ENCODE results near the gene LTBP1. TPM values are rescaled to one million over a fixed set of nuclear protein-coding genes. Genes with fewer than 3 reads are reported as not detected.

The LTBP1 gene
- total and polyA plus RNA-seq, 10 of the 15 experiments (the other 5 are each of a cell fraction or from before 2014, with no cell fraction given), result 0.01 to 0.28 (median 0.12) TPM; not detected in 2

DNA sequence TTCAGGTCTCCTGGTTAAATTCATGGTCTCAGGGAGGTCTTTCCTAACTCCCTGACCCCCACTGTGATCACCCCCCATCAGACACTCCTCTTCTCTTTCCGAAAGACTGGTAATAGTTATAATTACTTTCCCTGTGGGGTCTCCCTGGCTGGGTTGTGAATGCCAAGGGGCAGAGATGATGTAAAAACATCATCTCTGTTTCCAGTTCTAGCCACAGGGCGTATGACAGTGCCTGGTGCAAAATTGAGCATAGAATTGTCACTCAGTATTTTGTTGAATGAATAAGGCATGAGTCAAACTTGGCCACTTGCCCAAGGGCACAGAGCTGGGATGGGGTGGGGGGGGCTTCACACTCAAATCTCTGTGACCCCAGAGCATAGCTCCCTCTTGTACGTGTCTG, 65.2 kb downstream of the LTBP1 start:
- ChIA-PET POLR2A (no interaction called here), SMC1A (ENCODE audit: uncharacterized antibody, unreplicated experiment) (no interaction called here), CTCF (no interaction called here), RAD21 (ENCODE audit: unreplicated experiment) (no interaction called here)
- FAIRE-seq (no peak), ATAC-seq (no peak), DNase-seq (ENCODE audit: low read depth, low spot score) (no peak)
- Histone ChIP-seq H2AFZ (ENCODE audit: control insufficient read depth, low read depth, low read length) (no peak overlapping the region), H3K36me3 (ENCODE audit: control insufficient read depth in 2 of 2, insufficient read depth in 2 of 2, low read length in 1 of 2) (no peaks in the 10 kb centered on the region), H3K4me1 (ENCODE audit: control insufficient read depth, insufficient read depth, low read length) (no peaks in the 10 kb centered on the region), H3K9me3 (replicated peaks; ENCODE audit: control insufficient read depth, insufficient read depth, low read length) (no peaks in the 10 kb centered on the region), H3K27ac (ENCODE audit: control insufficient read depth, insufficient read depth) (no peak overlapping the region), H3K9ac (ENCODE audit: control insufficient read depth, insufficient read depth, low read length) (no peak overlapping the region), H3K4me3 (no peak overlapping the region), H4K20me1 (ENCODE audit: control insufficient read depth, insufficient read depth) (no peaks in the 10 kb centered on the region), H3K27me3 (replicated peaks in 1 of 2; ENCODE audit: control insufficient read depth in 2 of 2, insufficient read depth in 2 of 2, low read length in 1 of 2) (no peaks in the 10 kb centered on the region), H3K79me2 (ENCODE audit: control insufficient read depth, insufficient read depth, low read length) (no peaks in the 10 kb centered on the region), H3K4me2 (ENCODE audit: control insufficient read depth, insufficient read depth) (no peak overlapping the region)
- WGBS (ENCODE audit: insufficient coverage, insufficient replicate concordance, low lambda C conversion rate, missing lambda C conversion rate), result 26% methylated on average over 3 of the region's 3 CpGs
- no TSS peak for BruUV-seq (replicated peaks)
- TF ChIP-seq HCFC1 (IDR thresholded peaks at IDR 0.05; ENCODE audit: low read length), result no peak
- TF ChIP-seq NFYB (IDR thresholded peaks at IDR 0.05; ENCODE audit: insufficient read depth, low read depth, low read length), result no peak
- TF ChIP-seq, protein P1, sequence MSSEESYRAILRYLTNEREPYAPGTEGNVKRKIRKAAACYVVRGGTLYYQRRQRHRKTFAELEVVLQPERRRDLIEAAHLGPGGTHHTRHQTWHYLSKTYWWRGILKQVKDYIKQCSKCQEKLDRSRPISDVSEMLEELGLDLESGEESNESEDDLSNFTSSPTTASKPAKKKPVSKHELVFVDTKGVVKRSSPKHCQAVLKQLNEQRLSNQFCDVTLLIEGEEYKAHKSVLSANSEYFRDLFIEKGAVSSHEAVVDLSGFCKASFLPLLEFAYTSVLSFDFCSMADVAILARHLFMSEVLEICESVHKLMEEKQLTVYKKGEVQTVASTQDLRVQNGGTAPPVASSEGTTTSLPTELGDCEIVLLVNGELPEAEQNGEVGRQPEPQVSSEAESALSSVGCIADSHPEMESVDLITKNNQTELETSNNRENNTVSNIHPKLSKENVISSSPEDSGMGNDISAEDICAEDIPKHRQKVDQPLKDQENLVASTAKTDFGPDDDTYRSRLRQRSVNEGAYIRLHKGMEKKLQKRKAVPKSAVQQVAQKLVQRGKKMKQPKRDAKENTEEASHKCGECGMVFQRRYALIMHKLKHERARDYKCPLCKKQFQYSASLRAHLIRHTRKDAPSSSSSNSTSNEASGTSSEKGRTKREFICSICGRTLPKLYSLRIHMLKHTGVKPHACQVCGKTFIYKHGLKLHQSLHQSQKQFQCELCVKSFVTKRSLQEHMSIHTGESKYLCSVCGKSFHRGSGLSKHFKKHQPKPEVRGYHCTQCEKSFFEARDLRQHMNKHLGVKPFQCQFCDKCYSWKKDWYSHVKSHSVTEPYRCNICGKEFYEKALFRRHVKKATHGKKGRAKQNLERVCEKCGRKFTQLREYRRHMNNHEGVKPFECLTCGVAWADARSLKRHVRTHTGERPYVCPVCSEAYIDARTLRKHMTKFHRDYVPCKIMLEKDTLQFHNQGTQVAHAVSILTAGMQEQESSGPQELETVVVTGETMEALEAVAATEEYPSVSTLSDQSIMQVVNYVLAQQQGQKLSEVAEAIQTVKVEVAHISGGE (CRISPR knock-in tag; IDR thresholded peaks at IDR 0.05), result no peak
- no peak for TF ChIP-seq FOS (IDR thresholded peaks at IDR 0.05; ENCODE audit: borderline replicate concordance, extremely low read depth, insufficient read length)
- no peak for TF ChIP-seq EZH2 (IDR thresholded peaks at IDR 0.05; ENCODE audit: borderline replicate concordance, control insufficient read depth, low read depth, low read length)
- TF ChIP-seq, protein P2, sequence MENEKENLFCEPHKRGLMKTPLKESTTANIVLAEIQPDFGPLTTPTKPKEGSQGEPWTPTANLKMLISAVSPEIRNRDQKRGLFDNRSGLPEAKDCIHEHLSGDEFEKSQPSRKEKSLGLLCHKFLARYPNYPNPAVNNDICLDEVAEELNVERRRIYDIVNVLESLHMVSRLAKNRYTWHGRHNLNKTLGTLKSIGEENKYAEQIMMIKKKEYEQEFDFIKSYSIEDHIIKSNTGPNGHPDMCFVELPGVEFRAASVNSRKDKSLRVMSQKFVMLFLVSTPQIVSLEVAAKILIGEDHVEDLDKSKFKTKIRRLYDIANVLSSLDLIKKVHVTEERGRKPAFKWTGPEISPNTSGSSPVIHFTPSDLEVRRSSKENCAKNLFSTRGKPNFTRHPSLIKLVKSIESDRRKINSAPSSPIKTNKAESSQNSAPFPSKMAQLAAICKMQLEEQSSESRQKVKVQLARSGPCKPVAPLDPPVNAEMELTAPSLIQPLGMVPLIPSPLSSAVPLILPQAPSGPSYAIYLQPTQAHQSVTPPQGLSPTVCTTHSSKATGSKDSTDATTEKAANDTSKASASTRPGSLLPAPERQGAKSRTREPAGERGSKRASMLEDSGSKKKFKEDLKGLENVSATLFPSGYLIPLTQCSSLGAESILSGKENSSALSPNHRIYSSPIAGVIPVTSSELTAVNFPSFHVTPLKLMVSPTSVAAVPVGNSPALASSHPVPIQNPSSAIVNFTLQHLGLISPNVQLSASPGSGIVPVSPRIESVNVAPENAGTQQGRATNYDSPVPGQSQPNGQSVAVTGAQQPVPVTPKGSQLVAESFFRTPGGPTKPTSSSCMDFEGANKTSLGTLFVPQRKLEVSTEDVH (IDR thresholded peaks at IDR 0.05; ENCODE audit: low read depth, partially characterized antibody), result no peak
- TF ChIP-seq, protein P3, sequence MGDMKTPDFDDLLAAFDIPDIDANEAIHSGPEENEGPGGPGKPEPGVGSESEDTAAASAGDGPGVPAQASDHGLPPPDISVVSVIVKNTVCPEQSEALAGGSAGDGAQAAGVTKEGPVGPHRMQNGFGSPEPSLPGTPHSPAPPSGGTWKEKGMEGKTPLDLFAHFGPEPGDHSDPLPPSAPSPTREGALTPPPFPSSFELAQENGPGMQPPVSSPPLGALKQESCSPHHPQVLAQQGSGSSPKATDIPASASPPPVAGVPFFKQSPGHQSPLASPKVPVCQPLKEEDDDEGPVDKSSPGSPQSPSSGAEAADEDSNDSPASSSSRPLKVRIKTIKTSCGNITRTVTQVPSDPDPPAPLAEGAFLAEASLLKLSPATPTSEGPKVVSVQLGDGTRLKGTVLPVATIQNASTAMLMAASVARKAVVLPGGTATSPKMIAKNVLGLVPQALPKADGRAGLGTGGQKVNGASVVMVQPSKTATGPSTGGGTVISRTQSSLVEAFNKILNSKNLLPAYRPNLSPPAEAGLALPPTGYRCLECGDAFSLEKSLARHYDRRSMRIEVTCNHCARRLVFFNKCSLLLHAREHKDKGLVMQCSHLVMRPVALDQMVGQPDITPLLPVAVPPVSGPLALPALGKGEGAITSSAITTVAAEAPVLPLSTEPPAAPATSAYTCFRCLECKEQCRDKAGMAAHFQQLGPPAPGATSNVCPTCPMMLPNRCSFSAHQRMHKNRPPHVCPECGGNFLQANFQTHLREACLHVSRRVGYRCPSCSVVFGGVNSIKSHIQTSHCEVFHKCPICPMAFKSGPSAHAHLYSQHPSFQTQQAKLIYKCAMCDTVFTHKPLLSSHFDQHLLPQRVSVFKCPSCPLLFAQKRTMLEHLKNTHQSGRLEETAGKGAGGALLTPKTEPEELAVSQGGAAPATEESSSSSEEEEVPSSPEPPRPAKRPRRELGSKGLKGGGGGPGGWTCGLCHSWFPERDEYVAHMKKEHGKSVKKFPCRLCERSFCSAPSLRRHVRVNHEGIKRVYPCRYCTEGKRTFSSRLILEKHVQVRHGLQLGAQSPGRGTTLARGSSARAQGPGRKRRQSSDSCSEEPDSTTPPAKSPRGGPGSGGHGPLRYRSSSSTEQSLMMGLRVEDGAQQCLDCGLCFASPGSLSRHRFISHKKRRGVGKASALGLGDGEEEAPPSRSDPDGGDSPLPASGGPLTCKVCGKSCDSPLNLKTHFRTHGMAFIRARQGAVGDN (IDR thresholded peaks at IDR 0.05), result no peak
- TF ChIP-seq, protein P4, sequence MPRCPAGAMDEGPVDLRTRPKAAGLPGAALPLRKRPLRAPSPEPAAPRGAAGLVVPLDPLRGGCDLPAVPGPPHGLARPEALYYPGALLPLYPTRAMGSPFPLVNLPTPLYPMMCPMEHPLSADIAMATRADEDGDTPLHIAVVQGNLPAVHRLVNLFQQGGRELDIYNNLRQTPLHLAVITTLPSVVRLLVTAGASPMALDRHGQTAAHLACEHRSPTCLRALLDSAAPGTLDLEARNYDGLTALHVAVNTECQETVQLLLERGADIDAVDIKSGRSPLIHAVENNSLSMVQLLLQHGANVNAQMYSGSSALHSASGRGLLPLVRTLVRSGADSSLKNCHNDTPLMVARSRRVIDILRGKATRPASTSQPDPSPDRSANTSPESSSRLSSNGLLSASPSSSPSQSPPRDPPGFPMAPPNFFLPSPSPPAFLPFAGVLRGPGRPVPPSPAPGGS (IDR thresholded peaks at IDR 0.05; ENCODE audit: borderline replicate concordance, insufficient read depth, low read depth, low read length, poor library complexity, severe bottlenecking), result no peak
- no peak for TF ChIP-seq SIN3A (IDR thresholded peaks at IDR 0.05; ENCODE audit: low read depth, low read length)
- intact Hi-C loops (cut with micrococcal nuclease; ENCODE audit: unreplicated experiment), result no loop called here
- in situ Hi-C loops (cut with MboI), result no loop called here

Data from GM12878 (cell line).